Stimulated activated CD8-positive, alpha-beta memory T cell treated with anti-CD3 and anti-CD28 coated beads, Interleukin-7, amount 100 ng/mL, for 48 hours (primary cell): ENCODE results near the gene ASB6.

ENCODE experiments used
- DNase-seq, 2 donors: peaks; one replicate each; pipeline ENCODE4 v3.0.0-alpha.2; 2020; ENCODE audit warnings: low read depth in 1 of 2; ENCODE audit errors: extremely low read depth in 1 of 2

ASB6 gene

GRCh38 chr9:129587487-129588262, 54.3 kb downstream of the ASB6 start:
- no peak for DNase-seq

- DNase-seq = no peak
Measured at GRCh38 chr9:129586685-129587084, 55.3 kb downstream of the ASB6 start.

- DNase-seq = no peak
Measured at GRCh38 chr9:129586245-129586644, 55.7 kb downstream of the ASB6 start.

GRCh38 chr9:129585352-129585751, 56.6 kb downstream of the ASB6 start:
- no peak for DNase-seq
